Activated T-cell treated with anti-CD3 and anti-CD28 coated beads for 1 hour (primary cell): ENCODE measurements around the gene MSL3B.
"Not testable (repeated sequence)": the region's sequence is repeated elsewhere in the genome, so short reads cannot be mapped to it uniquely, and the experiment has no call there.

Source experiments
- DNase-seq: peaks from one replicate; pipeline ENCODE4 v3.0.0-alpha.2; 2020; ENCODE audit warnings: low read depth

Gene MSL3B

DNA sequence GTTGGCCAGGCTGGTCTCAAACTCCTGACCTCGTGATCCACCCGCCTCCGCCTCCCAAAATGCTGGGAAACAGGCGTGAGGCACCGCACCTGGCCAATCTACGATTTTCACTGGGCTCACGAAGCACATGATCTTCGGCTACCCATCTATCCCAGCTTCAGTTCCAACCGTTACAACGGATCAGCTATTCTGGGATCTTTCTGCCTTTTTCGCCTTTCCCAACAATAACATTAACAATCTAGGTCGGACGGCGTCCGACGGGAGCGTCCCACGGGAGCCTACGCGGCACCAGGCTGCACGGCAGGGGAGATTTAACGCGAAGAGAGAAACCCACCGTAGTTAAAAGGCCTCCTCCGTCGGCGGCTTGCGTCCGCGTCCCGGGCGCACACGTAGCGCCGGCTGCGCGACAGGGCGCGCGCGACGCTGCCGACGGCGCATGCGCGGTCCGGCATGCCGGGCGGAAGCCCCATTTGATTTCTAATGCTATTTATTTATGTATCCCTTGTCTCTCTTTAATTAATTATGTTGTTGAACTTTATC, at the start of gene MSL3B:
MSL3B (minus strand) TSS at position 394 of the 540 bp plus-strand sequence.
- DNase-seq = peak; percentile 51

DNA sequence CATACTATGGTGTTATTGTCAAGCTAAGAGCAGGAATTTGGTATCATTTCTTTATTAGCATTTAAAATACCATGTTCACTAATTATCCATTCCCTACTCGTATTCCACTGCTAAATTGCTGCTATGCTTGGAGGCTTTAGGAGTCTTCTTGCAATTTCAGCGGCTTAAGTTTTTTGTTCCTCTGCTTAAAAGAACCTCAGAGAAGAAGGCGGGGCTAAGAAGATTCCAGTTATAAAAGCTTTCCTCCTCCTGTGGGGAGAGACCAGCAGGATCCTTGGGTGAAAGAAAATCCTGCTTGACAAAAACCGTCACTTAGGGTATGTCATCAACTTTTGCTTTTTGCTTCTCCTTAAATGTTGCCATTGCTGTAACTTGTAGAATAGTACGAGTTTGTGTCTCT, 48.9 kb upstream of the MSL3B start, which contains the start of gene TRPM8:
TRPM8 (plus strand) TSS at position 258 of the 400 bp plus-strand sequence. CDS start 9,165 bp downstream, outside the sequence.
- no peak for DNase-seq

DNA sequence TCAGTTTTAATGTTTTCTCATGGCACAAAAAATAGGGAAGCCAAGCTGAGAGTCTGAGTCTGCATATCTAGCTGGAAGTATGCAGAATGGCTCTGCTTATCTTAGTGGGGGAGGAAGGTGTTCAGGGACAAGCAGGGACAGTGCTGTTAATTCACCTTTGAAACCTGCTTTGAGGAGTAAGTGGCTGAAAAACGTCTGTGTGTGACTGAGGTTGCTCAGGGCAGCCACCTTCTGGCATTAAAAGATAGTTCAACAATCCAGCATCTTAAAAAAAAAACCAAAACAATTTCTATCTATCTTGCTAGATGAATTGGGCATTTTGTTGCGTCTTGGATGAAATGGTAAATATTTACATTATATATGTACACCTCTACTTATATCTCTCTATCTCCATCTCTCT, 46.9 kb upstream of the MSL3B start:
- DNase-seq = no peak

DNA sequence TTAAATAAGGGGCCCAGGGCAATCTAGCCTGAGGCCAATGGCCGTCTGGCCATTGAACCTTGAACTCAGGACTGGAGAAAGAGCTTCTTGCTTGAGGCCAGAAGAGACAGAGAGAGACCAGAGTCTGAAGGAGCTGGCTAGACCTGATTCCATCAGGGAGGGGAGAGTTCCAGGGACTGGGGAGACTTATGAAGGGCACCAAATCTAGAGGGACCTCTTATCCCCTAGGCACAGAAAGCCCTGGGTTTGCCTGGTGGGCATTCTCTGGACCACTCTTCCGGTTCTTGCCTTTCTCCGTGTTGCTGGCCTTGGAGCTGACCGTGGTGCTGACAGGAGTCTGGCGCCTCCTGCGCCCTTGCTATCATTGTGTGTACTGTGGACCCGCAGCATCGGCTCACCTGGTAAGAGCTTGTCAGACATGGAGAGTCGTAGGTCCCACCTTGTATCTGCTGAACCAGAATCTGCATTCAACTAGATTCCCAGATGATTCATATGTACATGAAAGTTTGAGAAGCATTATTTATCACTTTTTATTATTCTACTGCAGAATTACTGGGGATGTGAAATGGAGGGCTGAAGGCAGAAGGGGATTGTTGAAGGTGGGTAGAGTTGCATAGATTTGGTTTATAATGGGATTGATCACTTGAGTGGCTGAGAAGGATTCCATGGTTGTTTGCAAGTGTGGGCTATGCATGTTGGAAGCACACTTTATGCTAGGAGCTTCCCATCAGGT, 44.7 kb upstream of the MSL3B start:
- no peak for DNase-seq

DNA sequence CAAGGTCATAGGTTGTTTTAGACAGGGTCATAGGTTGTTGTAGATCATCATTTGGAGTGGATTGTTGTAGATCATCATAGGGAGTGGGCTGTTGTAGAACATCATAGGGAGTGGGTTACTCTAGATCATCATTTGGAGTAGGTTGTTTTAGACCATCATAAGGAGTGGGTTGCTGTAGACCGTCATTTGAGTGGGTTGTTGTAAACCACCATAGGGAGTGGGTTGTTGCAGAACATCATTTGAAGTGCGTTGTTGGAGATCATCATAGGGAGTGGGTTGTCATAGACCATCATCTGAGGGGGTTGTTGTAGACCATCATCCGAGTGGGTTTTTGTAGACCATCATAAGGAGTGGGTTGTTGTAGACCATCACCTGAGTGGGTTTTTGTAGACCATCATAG, 39.4 kb upstream of the MSL3B start:
- DNase-seq = no peak

DNA sequence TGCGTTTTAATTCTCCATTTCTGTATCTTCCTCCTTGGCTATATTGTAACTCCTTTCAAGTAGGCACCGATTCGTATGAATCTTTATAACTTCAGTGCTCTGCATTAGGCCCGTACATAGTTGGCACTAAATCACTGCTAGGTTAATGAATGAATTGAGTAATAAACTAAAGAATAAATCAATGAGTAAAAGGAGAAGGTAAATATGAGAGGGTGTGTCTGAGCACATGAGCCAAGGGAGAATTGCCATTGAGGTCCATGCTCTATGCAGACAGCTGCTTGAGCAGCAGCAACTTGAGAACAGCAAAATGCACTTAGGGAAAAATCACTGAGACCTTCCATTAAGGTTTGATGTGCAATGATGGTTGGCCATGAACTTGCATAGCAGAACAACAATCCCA, 37.8 kb upstream of the MSL3B start:
- DNase-seq = no peak

DNA sequence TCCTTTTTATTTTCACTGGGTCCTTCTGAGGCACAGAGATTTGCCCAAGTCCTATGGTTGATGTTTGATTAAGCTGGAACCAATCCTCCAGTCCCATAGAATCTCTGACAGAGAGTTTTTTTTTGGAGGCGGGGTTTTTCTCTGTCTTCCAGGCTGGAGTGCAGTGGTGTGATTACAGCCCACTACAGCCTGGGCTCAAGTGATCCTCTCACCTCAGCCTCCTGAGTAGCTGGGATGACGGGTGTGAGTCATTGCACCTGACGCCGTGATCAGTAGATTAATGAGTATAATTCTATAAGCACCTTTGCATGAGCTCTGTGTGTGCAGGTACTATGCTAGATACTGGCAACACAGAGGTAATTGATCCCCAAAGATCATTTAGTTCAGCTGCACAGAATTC, 33.7 kb upstream of the MSL3B start:
- no peak for DNase-seq

DNA sequence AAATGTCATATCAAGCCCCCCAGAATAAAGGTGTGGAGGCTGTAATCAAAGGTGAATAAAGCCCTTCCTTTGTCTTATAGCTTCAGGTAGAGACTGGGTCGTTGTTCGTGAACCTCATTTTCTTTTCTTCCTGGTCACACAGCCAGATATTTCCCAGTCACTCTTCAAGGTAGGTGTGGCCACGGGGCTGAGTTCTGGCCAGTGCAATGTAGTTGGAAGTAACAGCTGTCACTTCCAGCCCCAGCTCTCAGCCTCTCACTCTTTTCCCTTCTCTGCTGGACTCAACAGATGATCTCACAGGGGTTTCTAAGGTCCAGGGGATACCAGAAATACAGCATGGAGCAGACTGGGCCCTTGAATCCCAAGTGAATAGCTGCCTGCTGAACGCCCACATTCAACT, 33.2 kb upstream of the MSL3B start:
- DNase-seq = no peak

DNA sequence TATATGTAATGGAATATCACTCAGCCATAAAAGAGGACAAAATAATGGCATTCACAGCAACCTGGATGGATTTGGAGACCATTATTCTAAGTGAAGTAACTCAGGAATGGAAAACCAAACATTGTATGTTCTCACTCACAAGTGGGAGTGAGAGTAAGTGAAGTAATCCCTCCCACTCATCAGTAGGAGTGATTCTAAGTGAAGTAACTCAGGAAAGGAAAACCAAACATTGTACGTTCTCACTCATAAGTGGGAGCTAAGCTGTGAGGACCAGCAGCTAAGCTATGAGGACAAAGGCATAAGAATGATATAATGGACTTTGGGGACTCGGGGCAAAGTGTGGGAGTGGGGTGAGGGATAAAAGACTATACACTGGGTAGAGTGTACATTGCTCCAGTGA, 28.1 kb upstream of the MSL3B start:
- not testable (repeated sequence) for DNase-seq

DNA sequence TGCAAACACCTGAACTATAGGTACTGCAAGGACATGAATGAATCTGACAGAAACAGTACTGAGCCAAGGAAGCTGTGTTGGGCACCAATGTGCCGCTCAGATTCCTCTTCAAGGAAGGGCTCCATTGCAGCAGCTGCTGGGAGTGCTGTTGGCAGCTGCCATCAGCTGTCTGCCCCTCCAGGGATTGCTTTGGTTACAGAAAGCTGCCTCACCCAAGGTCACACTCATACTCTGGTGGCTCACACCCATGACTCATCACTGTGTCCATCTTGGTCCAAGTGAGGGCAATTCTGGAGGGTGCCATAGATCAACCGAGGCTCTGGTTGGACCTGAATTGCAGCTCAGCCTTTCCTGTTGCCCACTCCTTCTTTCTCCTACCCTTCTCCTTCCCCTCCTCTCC, 24.6 kb upstream of the MSL3B start:
- no peak for DNase-seq

DNA sequence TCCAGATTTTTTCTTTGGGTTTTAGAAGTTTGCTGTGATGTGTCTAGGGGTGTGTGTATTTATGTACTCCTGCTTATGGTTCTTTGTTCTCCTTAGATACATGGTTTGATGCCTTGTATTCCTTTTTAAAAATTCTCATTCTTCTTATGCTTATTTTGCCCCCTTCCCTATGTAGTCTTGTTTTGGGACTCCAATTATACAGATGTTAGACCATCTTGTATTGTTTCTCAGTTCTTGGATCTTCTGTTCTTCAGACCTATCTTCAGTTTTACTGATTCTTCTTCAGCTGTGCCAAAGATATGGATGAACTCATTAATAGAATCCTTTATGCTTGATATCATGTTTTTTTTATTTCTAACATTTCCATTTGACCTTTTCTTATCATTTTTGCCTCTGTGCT, 14.2 kb upstream of the MSL3B start:
- DNase-seq = no peak

DNA sequence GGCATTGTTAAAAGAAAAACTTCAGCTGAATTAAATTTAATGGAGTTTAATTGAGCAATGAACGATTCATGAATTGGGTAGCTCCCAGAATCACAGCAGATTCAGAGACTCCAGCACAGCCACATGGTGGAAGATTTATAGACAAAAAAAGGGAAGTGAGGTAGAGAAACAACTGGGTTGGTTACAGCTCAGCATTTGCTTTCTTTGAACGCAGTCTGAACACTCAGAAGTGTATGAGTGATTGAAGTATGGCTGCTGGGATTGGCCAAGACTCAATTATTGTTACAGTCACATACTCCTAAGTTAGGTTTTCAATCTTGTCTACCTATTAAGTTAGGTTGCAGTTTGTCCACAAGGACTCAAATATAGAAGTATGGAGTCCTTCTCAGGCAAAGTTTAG, 3.9 kb upstream of the MSL3B start:
- DNase-seq = not testable (repeated sequence)

DNA sequence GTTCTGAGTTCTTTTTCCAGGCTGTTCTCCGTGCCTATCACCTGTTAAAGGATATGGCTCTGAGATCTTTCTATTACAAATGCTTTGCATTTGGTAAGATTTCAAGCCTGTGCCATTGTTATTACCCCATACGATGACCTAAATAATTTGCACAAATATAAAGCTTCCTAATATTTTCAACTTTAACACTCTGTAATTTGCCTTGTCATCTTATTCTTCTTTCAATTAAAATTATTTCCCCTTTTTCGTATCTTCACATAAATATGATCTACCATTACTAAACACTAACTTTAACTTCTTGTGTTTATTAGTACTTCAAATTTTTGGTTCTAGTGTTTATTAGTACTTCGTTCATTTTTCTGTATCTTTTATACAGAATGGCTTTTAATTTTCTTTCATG, 3.2 kb upstream of the MSL3B start:
- no peak for DNase-seq

DNA sequence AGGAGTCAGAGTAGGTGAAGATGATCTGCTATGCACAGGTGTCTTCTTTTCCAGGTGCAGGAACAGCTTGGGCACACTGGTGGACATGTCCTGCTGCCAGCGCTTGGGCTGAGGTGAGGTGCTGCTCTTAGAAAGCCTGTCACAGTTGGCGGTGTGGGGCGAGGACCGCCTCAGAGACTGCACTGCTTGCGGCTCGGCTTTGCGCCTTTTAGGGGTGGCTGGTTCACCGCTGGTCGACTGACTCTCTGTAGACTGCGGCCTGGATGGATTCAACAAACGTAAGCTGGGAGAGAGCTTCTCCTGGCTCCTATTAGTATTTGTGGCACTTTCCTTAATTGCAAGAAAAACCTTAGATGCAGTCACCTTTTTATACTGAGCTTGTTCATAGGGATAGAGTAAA, 1.7 kb downstream of the MSL3B start:
- DNase-seq = no peak

DNA sequence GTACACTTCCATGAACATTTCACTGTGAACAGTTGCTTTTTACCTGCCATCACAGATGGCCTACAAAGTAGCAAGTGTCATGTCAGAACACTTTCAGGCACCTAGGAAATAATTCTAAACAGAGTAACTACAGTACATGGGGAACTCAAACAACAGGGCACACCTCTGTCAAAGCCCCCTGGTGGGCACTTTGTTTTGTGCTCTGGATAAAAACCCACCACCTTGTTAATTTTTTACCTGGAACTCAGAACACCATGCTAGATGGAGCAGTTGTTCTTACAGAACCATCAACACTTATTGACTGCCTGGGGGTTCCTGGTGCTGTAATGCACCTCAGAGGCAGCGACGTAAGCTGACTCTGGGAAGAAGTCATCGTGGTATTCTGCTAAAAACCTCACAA, 2.3 kb downstream of the MSL3B start:
- DNase-seq = no peak

DNA sequence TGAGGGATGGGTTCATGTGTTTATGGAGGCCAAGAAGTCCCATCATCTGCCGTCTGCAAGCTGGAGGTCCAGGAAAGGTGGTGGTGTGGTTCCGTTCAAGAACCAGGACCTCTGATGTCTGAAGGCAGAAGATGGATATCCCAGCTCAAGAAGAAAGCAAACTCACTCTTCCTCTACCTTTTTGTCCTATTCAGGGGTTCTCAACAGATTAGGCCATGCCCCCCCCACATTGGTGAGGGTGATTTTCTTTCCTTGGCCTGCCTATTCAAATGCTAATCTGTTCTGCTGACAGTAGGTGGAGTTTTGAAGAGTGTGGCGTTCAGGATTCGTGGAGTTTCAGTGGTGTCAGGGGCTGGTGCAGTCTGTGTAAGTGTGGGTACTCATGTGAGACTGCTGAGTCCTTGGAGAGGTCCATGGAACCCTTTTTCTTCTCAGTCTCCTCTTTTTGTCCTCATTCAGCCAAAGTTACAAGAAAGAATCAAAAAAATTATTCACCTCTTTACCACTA, 5.9 kb downstream of the MSL3B start:
- DNase-seq = no peak

DNA sequence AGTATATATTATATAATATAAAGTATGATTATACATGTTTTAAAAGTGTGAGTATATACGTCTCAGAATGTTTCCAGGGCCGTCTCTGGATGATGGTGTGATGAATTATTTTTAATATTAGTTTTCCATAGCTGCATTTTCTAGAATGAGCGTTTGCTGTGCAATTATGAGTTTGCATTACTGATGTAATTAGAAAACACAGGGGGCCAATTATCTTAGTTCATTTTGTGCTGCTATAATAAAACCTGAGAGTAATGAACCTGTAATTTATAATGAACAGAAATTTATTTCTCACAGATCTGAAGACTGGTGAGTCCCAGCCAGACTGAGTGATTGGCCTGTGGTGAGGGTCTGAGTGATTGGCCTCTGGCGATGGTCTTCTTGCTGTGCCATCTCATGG, 9.9 kb downstream of the MSL3B start:
- no peak for DNase-seq

DNA sequence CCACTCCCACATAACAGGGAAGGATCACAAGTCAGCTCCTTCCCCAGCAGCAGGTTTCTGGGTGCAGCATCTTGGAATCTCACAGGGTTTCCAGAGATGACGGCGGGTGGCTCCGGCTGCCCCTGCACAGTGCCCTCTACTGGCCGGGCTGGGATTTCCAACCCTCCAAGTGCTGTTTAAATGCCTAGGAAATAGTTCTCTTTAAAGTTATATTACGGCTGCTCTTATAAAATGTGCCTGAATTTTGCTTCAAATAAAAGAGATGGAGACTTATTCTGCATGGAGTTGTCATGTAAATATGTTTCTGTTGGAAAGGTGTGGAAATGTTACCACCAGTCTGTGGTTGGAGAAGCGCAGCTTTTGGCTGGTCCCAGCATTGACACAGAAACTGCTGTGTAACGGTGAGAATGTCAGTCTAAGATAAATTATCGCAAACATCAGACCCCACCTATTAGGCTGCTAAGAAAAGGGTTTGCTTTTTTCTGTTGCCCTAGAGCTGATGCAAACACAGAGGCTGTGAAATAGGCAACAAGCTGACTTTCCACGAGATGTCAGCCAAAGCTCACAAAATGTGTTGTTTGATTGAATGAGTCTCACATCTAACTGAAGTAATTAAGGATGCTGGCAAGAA, 10.6 kb downstream of the MSL3B start:
- DNase-seq = peak; percentile 39

DNA sequence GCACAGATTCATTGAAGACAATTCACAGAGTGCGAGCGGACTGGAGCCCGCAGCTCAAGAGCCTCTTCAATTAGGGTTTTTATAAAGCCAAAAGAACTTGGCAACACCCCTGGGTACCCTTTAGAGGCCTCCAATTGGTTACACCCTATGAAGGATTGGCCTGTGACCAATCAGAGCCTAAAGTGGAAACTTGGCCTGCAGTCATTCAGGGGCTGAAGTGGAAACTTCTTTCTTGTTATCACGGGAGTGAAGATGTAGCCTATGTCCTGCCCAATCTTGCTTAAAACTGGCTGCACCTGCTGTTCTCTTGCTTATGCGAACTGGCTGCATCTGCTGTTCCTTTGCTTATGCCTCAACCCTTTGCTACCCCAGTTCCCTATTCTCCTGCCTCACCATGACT, 12.0 kb downstream of the MSL3B start:
- DNase-seq = no peak

DNA sequence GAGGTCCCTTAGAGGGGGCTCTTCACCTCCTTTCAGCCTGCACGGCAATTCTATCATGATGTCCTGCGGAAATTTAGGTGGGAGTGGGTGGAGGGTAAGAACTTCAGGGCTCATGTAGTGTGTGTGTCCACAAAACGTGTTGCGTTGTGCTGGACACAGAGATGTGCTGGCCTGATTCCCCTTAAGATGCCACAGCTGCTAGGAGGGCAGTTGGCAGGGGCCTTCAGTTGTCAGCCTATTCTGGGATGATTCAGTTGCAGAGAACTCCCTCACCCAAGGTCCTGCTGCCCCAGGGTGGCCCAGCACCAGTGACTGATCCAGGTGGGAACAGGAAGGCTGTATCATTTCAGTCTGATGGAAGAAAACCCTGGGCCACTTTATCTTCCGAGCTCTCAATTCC, 12.8 kb downstream of the MSL3B start:
- DNase-seq = no peak

DNA sequence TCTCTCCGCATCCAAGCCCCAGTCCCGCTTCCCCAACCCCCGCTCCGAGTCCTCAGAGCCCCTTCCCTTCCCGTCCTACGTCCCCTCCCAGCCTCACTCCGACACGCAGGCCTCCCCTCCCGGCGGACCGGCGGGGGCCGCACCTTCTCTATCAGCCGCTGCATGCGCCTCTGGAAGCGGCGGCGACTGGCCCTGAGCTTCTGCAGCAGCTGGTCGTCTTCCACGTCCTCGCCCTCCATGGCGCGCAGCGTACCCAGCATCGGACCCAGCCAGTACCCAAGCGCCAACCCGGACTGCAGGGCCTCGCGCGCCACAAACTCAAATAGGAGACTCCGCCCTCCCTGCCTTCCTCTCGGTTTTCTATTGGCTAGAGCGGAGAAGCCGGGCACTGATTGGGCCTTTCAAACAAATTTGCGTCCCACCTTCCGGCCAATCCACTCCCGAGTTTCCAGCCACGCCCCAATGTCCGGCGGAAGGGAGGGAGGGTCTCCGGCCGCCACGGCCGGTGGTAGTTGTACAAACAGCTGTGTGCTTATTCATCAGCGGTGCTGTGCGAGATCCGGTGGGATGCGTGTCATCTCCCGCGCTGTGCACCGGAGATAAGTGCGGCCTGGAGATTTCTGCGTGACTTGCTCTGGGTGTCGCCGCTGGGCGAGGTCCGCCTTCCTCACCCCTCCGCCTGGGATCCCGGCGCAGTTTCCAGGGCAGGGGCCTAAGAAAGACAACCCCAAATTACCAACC, 13.8 kb downstream of the MSL3B start, which contains the start of gene HJURP:
HJURP (minus strand) TSS at position 295 of the 741 bp plus-strand sequence; CDS start at position 260, 35 bp downstream.
- peak; percentile 80 for DNase-seq

DNA sequence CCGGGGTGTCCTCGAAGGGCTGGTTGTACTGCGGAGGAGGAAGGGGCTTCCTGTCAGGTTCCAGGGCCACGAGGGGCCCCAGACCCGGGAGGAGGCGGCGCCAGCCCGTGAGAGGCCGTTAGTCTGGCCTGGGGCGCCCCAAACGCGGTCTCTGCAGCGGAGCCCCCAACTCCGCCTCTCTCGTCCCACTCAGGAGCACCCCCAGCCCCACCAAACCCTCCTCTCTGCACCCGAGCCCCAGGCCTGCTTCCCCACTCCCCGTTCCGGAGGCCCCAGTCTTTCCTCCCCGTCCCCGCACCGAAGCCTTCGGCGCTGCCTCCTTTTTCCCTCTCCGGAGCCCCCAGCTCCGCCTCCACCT, 14.3 kb downstream of the MSL3B start:
- no peak for DNase-seq

DNA sequence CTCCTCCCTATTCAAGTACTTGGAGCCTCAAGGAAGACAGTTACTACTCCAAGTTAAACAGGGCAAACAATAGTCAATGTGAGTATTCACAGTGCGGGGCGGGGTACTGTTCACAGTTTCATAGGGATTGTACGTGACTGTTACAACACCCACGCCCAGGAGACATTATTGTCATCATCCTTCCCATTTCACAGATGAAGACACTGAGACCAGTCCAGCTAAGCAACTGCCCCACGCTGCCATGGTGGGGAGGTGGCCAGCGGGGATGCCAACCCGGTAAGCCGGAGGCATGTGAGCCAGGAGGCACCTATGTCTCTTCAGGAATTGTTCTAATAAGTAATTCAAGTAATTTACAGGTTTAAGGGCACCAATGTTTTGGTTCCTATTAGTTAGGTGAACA, 14.8 kb downstream of the MSL3B start:
- DNase-seq = no peak
